ENCODE results near the gene MCOLN3.

The MCOLN3 gene

GRCh38 chr1:84985365-84985764, 62.9 kb downstream of the MCOLN3 start:
- no peak for TF ChIP-seq CTCF (IDR thresholded peaks at IDR 0.05; ENCODE audit: extremely low read depth, missing control alignments)
- DNase-seq (ENCODE audit: low spot score): no peak

- no peak for TF ChIP-seq CTCF (IDR thresholded peaks at IDR 0.05; ENCODE audit: extremely low read depth, missing control alignments)
- DNase-seq (ENCODE audit: low spot score): no peak
Observed at GRCh38 chr1:84982395-84982794, 65.9 kb downstream of the MCOLN3 start.

GRCh38 chr1:84975035-84975434, 73.3 kb downstream of the MCOLN3 start:
- DNase-seq (ENCODE audit: low spot score): no peak
- no peak for TF ChIP-seq CTCF (IDR thresholded peaks at IDR 0.05; ENCODE audit: extremely low read depth, missing control alignments)

GRCh38 chr1:84973498-84974334, 74.6 kb downstream of the MCOLN3 start:
- DNase-seq (ENCODE audit: low spot score): no peak
- no peak for TF ChIP-seq CTCF (IDR thresholded peaks at IDR 0.05; ENCODE audit: extremely low read depth, missing control alignments)

- DNase-seq (ENCODE audit: low spot score): no peak
- TF ChIP-seq CTCF (IDR thresholded peaks at IDR 0.05; ENCODE audit: extremely low read depth, missing control alignments): no peak
Observed at GRCh38 chr1:84972377-84972987, 75.8 kb downstream of the MCOLN3 start.

GRCh38 chr1:84971957-84972356, 76.3 kb downstream of the MCOLN3 start:
- TF ChIP-seq CTCF (IDR thresholded peaks at IDR 0.05; ENCODE audit: extremely low read depth, missing control alignments): no peak
- DNase-seq (ENCODE audit: low spot score): no peak

GRCh38 chr1:84969489-84970250, 78.6 kb downstream of the MCOLN3 start:
- no peak for TF ChIP-seq CTCF (IDR thresholded peaks at IDR 0.05; ENCODE audit: extremely low read depth, missing control alignments)
- DNase-seq (ENCODE audit: low spot score): peak; percentile 41
